OCI-LY1 (cell line): Measurements from ENCODE around the gene SERTAD2.

Experiments used
- H2AFZ ChIP-seq: fragments of 200-600 bp; sonication (generic), shearing (Covaris generic); 2 replicates; pipeline ENCODE4 v1.6.0; 2014; ENCODE audit warnings: antibody characterized with exemption, mild to moderate bottlenecking, low read length
- H3F3A ChIP-seq: fragments of 200-600 bp; sonication (generic), shearing (Covaris generic); 2 replicates; pipeline ENCODE4 v1.6.0; 2014; ENCODE audit warnings: mild to moderate bottlenecking, antibody characterized with exemption, low read length, moderate library complexity; ENCODE audit not compliant: insufficient read depth
- H3K27ac ChIP-seq: fragments of 200-600 bp; sonication (generic); 2 replicates; pipeline ENCODE4 v1.5.1; 2014; ENCODE audit warnings: low read length, mixed run types, mild to moderate bottlenecking, low read depth; ENCODE audit not compliant: poor library complexity, severe bottlenecking
- H3K27me3 ChIP-seq: fragments of 200-600 bp; sonication (generic); 2 replicates; pipeline ENCODE4 v1.6.0; 2014; ENCODE audit warnings: antibody characterized with exemption, mild to moderate bottlenecking, low read length, moderate library complexity; ENCODE audit not compliant: insufficient read depth
- H3K36me3 ChIP-seq: fragments of 200-600 bp; sonication (generic); 2 replicates; pipeline ENCODE4 v1.6.1; 2014; ENCODE audit warnings: mild to moderate bottlenecking, antibody characterized with exemption, low read length, moderate library complexity, mixed read lengths; ENCODE audit not compliant: insufficient read depth
- H3K4me1 ChIP-seq: fragments of 200-600 bp; sonication (generic); 2 replicates; pipeline ENCODE4 v1.5.1; 2014; ENCODE audit warnings: mild to moderate bottlenecking, low read length, moderate library complexity; ENCODE audit not compliant: insufficient read depth, severe bottlenecking
- H3K4me2 ChIP-seq: fragments of 200-600 bp; sonication (generic), shearing (Covaris generic); 2 replicates; pipeline ENCODE4 v1.6.1; 2014; ENCODE audit warnings: low read length
- H3K4me3 ChIP-seq: fragments of 200-600 bp; sonication (generic); 2 replicates; pipeline ENCODE4 v1.5.1; 2014; ENCODE audit warnings: low read length, low read depth, mild to moderate bottlenecking, mixed read lengths; ENCODE audit not compliant: poor library complexity, severe bottlenecking
- H3K79me2 ChIP-seq: fragments of 200-600 bp; shearing (Covaris generic); 2 replicates; pipeline ENCODE4 v1.6.1; 2016; ENCODE audit warnings: mixed run types, low read length, mixed read lengths; ENCODE audit not compliant: insufficient read depth
- H3K9ac ChIP-seq: fragments of 200-600 bp; sonication (generic), shearing (Covaris generic); 2 replicates; pipeline ENCODE4 v1.6.1; 2014; ENCODE audit warnings: mild to moderate bottlenecking, low read length, mixed read lengths
- H3K9me2 ChIP-seq: fragments of 200-600 bp; sonication (generic), shearing (Covaris generic); 2 replicates; pipeline ENCODE4 v1.6.1; 2014; ENCODE audit warnings: low read depth, mild to moderate bottlenecking, low read length, mixed read lengths
- H3K9me3 ChIP-seq: fragments of 200-600 bp; shearing (Covaris generic); 2 replicates; pipeline ENCODE4 v1.6.1; 2014; ENCODE audit warnings: low read length, mixed read lengths
- H4K20me1 ChIP-seq: fragments of 200-600 bp; sonication (generic), shearing (Covaris generic); 2 replicates; pipeline ENCODE4 v1.6.0; 2016; ENCODE audit warnings: mild to moderate bottlenecking, low read length; ENCODE audit not compliant: insufficient read depth
- EZH2 ChIP-seq: fragments of 200-600 bp; sonication (generic), shearing (Covaris generic); IDR thresholded peaks from 2 replicates; pipeline ENCODE4 v1.8.0; 2017; ENCODE audit warnings: borderline replicate concordance, mixed run types, mild to moderate bottlenecking, antibody characterized with exemption, low read length, moderate library complexity, mixed read lengths
- TF ChIP-seq, protein P1 (sequence below): fragments of 200-600 bp; sonication (generic), shearing (Covaris generic); IDR thresholded peaks from 2 replicates; pipeline ENCODE4 v1.5.1; 2017; ENCODE audit warnings: mild to moderate bottlenecking, antibody characterized with exemption, low read length, moderate library complexity, mixed read lengths

SERTAD2 gene

DNA sequence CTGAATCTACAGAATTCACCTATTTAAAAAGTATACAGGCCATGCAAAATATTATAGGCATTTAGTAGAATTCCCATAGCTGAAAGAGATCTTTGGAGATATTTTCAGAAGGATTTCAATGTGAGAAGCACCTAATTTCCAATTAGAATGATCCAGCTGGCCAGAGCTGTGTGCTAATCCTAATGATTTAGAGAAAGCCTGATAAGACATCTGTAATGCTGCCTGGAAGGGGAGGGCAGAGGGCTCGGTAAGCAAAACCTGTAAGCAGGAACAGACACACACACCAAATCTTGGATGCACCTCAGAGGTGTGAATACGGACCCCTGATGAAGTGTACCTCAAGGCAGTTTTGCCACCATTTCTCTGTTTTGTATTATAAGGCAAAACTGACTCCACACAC is 14.0 kb downstream of the SERTAD2 start:
- peak overlapping the region; percentile 45 for H3K27ac ChIP-seq
- H3K9ac ChIP-seq, result no peak overlapping the region; the same call in 1 of the 2 replicates
- TF ChIP-seq, protein P1, sequence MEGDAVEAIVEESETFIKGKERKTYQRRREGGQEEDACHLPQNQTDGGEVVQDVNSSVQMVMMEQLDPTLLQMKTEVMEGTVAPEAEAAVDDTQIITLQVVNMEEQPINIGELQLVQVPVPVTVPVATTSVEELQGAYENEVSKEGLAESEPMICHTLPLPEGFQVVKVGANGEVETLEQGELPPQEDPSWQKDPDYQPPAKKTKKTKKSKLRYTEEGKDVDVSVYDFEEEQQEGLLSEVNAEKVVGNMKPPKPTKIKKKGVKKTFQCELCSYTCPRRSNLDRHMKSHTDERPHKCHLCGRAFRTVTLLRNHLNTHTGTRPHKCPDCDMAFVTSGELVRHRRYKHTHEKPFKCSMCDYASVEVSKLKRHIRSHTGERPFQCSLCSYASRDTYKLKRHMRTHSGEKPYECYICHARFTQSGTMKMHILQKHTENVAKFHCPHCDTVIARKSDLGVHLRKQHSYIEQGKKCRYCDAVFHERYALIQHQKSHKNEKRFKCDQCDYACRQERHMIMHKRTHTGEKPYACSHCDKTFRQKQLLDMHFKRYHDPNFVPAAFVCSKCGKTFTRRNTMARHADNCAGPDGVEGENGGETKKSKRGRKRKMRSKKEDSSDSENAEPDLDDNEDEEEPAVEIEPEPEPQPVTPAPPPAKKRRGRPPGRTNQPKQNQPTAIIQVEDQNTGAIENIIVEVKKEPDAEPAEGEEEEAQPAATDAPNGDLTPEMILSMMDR, result no peak
- no peak for TF ChIP-seq EZH2
- H3K36me3 ChIP-seq, result peaks cover 51% of the 10 kb centered on the region
- H3F3A ChIP-seq, result no peaks in the 10 kb centered on the region
- H3K9me3 ChIP-seq, result no peaks in the 10 kb centered on the region
- H3K4me3 ChIP-seq, result no peak overlapping the region
- no peaks in the 10 kb centered on the region for H3K27me3 ChIP-seq
- peaks cover 86% of the 10 kb centered on the region for H3K4me1 ChIP-seq
- peaks cover 76% of the 10 kb centered on the region for H3K79me2 ChIP-seq
- peak overlapping the region; percentile 82; the same call in 1 of the 2 replicates for H3K4me2 ChIP-seq
- H3K9me2 ChIP-seq, result no peaks in the 10 kb centered on the region
- no peak overlapping the region for H2AFZ ChIP-seq
- no peaks in the 10 kb centered on the region for H4K20me1 ChIP-seq

DNA sequence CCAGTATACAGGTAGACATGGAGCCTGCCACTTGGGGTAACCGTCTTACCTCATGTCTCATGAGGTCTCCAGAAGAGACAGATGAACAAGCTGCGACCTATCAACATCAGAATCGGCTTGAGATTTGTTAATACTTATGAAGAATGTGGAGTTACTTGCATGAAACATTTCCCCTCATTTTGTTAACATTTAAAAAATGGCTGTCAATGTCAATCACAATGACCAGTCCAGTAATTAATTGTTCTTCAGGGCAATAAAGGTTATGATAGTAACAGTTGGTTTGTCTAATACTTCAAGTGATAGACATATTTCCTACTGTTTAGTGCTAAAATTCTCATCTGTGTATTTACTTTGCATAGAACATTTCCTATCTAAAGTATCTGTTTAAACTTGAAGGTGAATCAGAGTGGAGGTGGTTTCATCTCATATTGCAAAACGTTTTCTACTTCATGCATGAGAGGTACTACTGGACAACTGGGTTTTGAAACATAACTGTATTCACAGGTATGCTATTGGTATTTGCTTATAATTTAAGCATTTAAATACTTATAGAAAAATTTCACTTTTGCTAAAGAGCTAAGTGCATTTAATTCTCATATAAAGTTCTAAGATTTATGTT is 15.1 kb downstream of the SERTAD2 start:
- Histone ChIP-seq H3K4me2 (peak overlapping the region; percentile 82), H3K4me1 (peaks cover 75% of the 10 kb centered on the region), H3F3A (no peaks in the 10 kb centered on the region), H3K9ac (no peak overlapping the region), H4K20me1 (no peaks in the 10 kb centered on the region), H3K36me3 (peaks cover 61% of the 10 kb centered on the region), H3K4me3 (no peak overlapping the region), H3K27me3 (no peaks in the 10 kb centered on the region), H3K9me3 (no peaks in the 10 kb centered on the region), H3K79me2 (peaks cover 65% of the 10 kb centered on the region), H3K27ac (peak overlapping the region; percentile 70), H3K9me2 (no peaks in the 10 kb centered on the region), H2AFZ (no peak overlapping the region)
- TF ChIP-seq EZH2, result no peak
- TF ChIP-seq, protein P1, result no peak

DNA sequence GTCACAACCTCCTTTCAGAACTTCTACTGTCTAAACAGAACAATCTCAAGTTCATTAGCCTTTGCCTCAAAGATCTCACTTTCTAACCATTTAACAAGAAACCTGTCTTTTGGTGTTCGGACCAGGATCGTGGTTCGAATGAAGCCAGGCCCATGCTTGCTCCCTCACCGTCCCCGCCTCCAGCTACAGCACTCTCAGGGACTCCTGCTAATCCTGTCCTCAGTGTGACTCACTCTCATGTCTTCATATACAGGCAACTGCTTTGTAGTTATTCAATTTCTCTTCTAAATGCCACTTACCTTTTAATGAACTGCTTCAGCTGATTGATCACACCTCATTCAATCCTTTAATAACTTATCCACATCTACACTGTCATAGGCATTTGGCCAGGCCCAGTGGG is 15.8 kb downstream of the SERTAD2 start:
- Histone ChIP-seq H3F3A (no peaks in the 10 kb centered on the region), H3K4me3 (peak overlapping the region; percentile 10), H4K20me1 (no peaks in the 10 kb centered on the region), H3K27ac (peak overlapping the region; percentile 70), H3K9me2 (no peaks in the 10 kb centered on the region), H2AFZ (no peak overlapping the region), H3K36me3 (peaks cover 68% of the 10 kb centered on the region), H3K9me3 (no peaks in the 10 kb centered on the region), H3K9ac (peak overlapping the region; percentile 22; the same call in 1 of the 2 replicates), H3K79me2 (peaks cover 59% of the 10 kb centered on the region), H3K4me2 (peak overlapping the region; percentile 82), H3K27me3 (no peaks in the 10 kb centered on the region), H3K4me1 (peaks cover 68% of the 10 kb centered on the region)
- TF ChIP-seq, protein P1, result no peak
- no peak for TF ChIP-seq EZH2
